EL (cell line): ENCODE measurements around the gene TAGLN2.

Experiments used
- DNase-seq: peaks from one replicate; pipeline ENCODE4 v3.0.0-alpha.2; 2016

TAGLN2 gene

DNA sequence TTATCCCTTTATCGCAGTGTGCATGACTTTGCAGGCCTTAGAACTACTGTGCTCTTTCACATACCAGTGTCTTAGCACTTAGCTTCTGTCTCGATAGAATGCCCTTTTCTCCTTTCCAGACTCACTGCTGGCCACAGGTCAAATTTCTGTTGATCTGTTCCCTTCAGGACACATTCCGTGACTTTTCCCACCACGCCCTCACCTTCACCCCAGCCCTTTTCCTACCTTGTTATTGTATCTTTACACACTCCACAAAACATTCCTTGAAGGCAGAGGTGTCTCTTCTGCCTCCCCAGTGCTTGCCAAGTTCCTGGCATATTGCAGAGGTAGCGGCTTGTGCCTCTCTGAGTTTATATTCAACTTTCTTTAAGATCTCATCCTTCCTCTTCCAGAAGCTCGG, 23.8 kb upstream of the TAGLN2 start:
- DNase-seq, result no peak

DNA sequence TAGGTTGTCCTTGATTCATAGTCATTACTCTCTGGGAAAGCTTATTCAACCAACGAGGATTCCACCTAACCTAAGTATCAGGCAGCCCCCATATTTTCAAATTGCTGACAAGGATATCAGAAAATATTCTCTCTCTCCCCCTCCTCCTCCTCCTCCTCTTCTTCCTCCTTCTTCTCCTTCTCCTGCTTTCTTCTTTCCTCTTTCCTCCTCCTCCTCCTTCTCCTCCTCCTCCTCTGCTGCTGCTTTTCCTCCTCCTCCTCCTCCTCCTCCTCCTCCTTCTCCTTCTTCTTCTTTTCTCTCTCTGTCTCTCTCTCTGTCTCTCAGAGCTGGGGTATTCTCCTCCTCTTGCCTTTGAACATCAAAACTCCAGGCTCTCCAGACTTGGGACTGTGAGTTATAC, 22.6 kb upstream of the TAGLN2 start:
- DNase-seq, result no peak

DNA sequence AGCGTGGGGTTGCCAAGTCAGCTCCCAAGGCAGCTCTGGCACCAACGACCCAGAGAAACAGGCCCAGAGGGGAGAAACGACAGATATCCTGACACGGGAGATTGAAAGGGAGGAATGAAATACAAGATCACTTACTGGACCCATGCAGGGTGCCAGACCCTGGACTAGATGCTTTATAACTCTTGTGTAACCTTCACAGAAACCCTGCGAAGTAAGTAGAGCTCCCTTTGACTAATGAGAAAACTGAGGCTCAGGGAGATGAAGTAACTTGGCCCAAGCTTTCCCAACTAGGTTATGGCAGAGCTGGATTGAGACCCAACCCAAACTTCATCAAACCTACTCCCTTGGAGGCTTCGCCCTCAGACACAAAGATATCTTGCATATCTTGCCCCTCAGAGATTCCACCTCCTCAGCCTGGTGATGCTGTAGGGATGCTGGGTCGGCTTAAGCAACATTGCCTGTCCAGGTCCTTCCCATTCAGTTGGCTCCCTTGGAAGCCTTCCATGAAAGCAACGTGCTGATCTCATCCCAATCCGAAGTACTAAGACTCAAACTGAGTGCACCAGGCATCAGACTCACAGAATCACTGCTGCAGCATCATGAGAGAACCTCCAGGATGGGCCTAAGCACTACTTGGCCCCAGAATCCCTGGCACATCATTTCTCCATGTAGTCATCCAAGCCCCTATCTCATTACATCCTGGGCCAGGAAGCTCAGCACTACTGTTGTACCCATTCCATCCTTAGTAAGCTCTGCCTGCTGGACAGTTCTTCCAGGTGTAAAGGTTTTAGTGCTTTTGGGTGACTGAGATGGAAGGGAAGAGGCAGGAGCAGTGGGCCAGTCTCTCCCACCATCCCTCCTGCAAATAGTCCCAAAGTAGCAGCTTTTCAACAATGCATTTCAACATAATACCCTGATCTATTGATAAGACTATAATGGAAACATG, 21.2 kb upstream of the TAGLN2 start:
- DNase-seq, result no peak

DNA sequence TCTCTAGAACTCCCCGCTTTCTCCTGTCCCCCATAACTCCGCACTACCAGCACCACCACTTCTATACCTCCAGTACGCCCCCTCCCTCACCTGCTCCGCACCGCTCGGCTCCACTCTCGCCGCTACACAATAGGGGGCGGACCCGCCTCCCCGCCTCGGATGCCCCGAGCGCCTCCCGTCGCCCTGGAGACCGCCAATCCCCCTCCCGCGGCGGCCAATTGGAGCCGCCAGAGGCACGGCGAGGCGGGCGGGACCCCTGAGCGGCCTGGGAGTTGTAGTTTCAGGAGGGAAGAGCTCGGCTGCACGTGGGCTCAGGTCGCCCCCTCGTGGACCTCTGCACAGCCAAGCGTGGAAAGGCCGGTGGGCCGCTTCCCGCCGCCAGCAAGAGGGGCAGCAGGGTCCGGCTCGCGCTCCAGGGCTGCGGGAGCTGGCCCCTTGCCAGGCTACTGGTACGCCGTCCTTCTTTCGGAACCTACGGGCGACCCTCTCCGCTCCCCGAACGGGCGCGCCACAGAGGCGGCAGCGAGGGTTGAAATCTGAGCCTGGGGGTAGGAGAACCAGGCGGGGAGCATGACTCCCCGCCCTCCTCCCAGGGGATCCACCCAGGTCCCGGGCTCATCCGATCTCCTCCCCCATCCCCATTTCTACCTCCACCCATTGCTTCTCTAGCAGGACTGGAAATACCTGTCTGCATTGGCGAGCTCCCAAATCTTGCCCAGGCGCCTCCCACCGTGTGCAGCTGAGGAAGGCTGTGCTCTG, 20.4 kb upstream of the TAGLN2 start, which contains the start of gene IGSF9:
Gene IGSF9, minus strand, starts transcription at position 131 of the 759 bp plus-strand sequence. CDS start 2,159 bp downstream, outside the sequence.
- DNase-seq, result peak; percentile 70

DNA sequence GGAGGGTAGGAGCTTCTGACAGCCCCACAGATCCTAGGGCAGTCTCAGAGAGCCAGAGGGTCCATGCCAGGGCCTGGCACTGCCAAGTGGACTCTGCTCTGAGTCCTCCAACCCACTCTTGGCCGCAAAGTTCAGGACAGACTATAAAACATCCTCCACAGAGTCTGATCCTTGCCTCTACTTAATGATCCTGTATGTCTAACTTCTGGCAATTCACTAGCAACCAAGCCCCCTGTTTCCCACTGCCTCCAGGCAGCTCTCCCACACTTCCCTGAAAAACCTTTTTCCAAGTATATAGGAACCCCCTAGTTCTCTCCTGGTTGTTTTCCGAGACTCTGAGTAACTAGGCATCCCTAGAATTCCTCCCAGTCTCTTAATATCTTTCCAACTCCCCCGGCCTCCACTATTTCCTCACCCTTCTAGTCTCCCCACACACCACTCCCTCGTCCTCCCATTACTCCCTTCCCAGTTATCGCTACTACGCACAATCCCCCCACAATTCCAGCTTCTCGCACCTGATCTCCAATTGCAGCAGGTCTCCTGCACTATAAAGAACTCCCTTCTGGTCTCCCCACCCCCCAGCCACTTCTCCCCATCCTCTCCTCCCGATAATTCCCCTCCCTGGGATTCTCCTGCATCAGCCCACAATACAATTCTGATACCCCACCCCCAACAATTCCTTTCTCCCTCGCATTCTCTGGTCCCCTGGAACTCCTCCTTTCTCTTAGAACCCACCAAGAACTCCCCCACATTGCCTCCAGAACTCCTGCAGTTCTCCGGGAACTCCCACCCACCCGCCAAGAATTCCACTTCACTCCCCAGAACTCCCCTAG, 19.5 kb upstream of the TAGLN2 start:
- no peak for DNase-seq

DNA sequence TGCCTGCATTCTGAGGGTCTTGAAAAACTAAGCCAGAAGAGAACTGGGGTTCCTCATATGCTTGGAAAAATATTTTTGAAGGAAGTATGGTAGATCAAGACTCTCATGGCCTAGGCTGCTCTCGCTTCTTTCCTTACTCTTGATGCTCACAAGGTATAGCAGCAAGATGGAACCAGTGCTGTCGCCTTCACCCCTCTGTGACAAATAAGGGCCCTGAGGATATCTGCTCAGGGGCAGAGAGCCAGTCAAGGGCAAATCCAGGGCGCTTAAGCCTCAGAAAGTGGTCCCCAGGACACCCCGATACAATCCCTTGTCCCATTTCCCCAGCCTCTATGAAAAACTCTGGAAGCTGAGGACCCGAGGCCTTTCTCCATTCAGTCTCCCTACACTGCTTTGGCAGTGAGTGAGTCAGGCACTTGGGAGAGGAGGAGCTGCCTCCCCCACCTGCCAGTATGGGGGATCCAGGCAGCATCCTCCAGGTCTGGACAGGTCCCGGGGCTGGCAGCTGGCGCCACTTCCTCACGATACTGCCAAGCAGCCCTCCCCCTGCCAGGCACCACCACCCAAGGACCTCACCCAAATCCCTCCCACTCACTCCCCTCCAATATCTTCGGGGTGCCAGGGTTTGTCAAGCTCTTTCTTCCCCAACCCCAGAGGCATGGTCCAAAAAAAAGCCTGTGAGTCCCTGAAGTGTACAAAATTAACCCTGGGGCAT, 18.8 kb upstream of the TAGLN2 start:
- no peak for DNase-seq

- no peak for DNase-seq
Observed at GRCh38 chr1:159943278-159943640, 18.0 kb upstream of the TAGLN2 start.

GRCh38 chr1:159942632-159943277, 17.4 kb upstream of the TAGLN2 start:
- no peak for DNase-seq

DNA sequence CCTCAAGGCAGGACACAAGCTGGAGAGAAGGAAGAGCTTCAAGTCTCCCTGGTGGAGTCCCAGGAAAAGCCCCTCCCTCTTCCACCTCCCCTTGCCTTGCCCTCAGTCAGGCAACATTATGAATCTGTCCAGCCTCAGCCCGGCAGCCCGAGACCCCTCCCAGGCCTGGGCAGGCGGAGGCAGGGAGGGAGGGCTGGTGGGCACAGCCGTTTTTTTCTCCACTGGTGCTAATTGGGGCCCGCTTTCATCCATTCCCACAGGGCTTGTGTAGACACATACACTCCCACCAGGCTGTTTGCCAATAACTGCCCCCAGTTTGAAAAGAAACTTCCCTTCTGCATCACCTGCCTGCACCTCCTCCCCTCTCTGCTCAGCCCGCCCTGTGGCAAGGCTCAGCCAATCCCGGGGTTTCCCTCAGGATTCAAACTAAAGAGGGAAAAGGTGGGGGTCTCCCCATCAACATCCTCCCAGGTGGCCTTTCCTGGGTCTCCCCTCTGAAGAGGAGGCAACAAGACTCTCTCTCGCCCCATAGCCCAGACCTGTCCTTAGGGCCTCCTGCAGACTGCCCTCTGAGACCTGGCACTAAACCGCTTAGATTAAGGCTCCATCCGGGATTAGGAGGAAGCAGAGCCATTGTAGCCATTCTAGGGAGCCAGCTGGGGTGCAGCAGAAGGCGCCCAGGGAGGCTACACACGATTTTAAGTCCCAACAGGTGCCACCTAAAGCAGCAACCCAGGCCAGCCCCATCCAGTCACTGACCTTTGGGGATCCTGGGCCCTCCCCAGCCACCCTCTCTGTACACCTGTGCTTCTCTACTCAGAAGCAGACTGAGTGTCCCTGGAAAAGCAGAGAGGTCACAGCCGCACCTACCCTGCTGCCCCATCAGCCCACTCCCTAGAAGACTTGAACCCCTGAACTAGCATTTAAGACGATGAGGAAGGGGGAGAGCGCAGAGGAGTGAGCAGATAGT, 16.6 kb upstream of the TAGLN2 start:
- no peak for DNase-seq

DNA sequence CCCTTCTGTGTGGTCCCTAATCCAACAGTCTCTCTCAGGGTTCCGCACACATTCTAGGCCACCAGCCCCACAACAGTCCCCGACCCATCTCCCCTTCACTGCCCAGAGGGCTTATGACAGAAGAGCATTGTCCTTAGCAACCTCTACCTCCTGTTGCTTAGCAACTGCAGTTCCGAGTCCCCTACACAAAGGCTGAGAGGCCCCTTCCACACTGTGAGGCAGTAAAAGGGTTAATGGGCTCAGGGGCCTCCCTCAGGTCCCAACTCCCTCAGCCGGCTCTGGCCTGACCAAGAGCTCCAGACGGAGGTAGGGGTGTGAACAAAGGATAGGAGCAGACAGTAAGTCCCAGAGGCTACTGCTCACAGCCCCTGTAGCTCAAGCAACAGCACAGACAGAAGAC, 15.8 kb upstream of the TAGLN2 start:
- DNase-seq, result no peak

- no peak for DNase-seq
Observed at GRCh38 chr1:159940006-159940620, 14.8 kb upstream of the TAGLN2 start.

DNA sequence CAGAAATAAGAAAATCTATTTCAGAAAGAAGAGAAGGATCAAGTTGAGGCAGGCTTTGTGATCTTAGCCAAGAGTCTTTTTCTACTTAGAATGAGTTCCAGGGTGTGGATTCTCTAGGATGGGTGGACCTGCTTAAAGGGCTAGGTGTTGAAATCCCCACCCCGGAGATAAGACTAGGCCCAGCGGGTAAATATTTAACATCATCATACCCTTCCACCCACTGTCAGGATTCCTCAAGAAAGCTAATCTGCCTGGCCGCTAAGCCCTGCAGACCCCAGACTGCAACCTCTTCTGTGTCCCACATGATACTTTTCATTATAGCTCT, 14.3 kb upstream of the TAGLN2 start:
- DNase-seq, result no peak

- DNase-seq, result no peak
Observed at GRCh38 chr1:159938905-159939677, 13.8 kb upstream of the TAGLN2 start.

GRCh38 chr1:159938211-159938852, 13.0 kb upstream of the TAGLN2 start:
- DNase-seq, result peak; percentile 44

GRCh38 chr1:159937054-159937750, 11.9 kb upstream of the TAGLN2 start:
- no peak for DNase-seq

DNA sequence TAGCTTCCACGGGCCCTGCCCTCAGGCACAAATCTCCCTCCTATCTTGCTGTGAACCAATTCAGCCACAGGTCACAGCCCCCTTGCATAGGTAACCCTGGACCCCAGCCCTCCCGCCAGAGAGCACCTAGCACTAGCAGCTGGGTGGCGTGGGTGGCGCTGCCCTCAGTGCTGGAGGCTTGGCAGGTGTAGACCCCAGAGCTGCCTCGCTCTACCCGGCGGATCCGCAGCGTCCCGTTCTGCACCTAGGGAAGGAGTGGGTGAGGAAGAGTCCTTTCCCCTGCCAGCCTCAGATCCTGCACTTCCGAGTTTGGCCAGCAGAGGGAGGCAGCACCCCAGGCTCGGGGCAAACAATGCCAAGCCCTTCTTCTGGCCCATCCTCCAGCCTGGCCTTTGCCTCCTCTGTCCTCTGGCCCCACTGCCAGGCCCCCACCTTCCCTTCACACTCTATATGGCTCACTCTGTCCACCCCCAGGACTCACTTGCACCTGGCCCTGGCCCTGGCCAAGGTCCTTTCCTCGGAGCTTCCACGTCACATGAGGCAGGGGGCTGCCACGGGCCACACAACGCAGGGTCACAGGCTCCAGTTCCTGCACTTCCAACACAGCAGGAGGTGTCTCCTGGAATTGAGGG, 11.1 kb upstream of the TAGLN2 start:
- DNase-seq, result peak; percentile 61

GRCh38 chr1:159935719-159936272, 10.5 kb upstream of the TAGLN2 start:
- no peak for DNase-seq
